Vagina (tissue), 2 donors: ENCODE data around the gene CCT8L2.
"Not testable (repeated sequence)": the region's sequence is repeated elsewhere in the genome, so short reads cannot be mapped to it uniquely, and the experiment has no call there.

Experiments used
- CTCF ChIP-seq, 3 experiments: fragments of 450-650 bp in 2 of 3; fragments of 200-600 bp in 1 of 3; sonication (generic) in 1 of 3; IDR thresholded peaks; one replicate each; pipeline ENCODE4 v1.5.1; 2017 to 2019; ENCODE audit warnings: antibody characterized with exemption in 3 of 3, mild to moderate bottlenecking in 2 of 3, moderate library complexity in 2 of 3
- POLR2A ChIP-seq, 2 donors: fragments of 450-650 bp; IDR thresholded peaks; one replicate each; pipeline ENCODE4 v1.6.1; 2017; ENCODE audit warnings: antibody characterized with exemption in 2 of 2, mild to moderate bottlenecking in 2 of 2, moderate library complexity in 2 of 2
- POLR2AphosphoS5 ChIP-seq, 2 donors: sonication (generic); formaldehyde crosslinking; IDR thresholded peaks; one replicate each; pipeline ENCODE4 v1.9.0; 2017; ENCODE audit warnings: antibody characterized with exemption in 2 of 2, mild to moderate bottlenecking in 2 of 2, low read depth in 1 of 2; ENCODE audit not compliant: insufficient read depth in 1 of 2

DNA sequence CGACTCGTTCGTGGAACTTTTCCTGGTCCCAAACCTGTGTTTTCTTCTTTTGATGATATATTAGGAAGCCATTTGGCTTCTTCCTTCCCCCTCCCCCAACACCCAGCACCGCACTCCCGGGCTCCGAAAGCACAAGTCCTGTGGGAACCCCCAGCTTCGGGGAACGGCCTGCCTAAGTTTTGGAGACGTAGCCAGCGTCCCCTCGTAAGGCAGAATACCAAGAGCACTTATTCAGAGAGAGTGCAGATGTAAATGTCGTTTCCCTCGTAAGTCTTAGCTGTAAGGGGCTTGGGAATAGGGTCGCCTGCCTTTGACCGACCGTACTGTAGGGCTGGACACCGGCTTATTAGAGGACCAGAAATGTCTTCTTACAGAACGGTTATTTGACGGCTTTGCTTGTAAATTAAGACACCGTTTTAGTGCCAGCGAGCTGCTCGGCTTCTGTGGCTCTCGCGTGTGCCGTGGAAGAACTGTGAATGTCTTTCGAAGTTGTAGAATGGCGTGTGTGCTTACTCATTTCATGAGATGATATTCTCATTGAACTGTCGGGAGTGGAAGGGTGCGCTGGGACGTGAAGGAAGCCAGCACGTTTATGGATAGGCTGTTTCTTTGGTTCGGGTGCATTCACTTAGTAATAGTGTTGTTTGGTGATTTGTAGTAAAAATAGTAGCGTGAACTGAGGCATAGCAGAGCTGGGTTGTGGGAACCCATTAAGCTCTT, 10.3 kb upstream of the CCT8L2 start:
- not testable (repeated sequence) for TF ChIP-seq CTCF (IDR thresholded peaks at IDR 0.05); POLR2AphosphoS5 (IDR thresholded peaks at IDR 0.05; ENCODE audit: insufficient read depth in 1 of 2, low read depth in 1 of 2); POLR2A (IDR thresholded peaks at IDR 0.05)
